Panc1 (cell line): ENCODE data around the gene MACF1.

ENCODE experiments used
- POLR2AphosphoS5 ChIP-seq: IDR thresholded peaks from 2 replicates; pipeline ENCODE4 v1.6.1; 2012; ENCODE audit warnings: mild to moderate bottlenecking, low read depth, low read length, moderate library complexity
- SIN3A ChIP-seq: IDR thresholded peaks from 2 replicates; pipeline ENCODE4 v1.6.1; 2012; ENCODE audit warnings: low read depth, mild to moderate bottlenecking, low read length, moderate library complexity, borderline replicate concordance; ENCODE audit not compliant: insufficient read depth
- TF ChIP-seq, protein P1 (sequence below): fragments of 450-650 bp; IDR thresholded peaks from 2 replicates; pipeline ENCODE4 v1.5.1; 2017; ENCODE audit warnings: mild to moderate bottlenecking
- TF ChIP-seq, protein P2 (sequence below), 2 experiments: IDR thresholded peaks; 2 replicates each; pipeline ENCODE4 v1.6.1; 2011 to 2012; ENCODE audit warnings: low read depth in 2 of 2, control low read depth in 1 of 2, low read length in 1 of 2, mild to moderate bottlenecking in 1 of 2, moderate library complexity in 1 of 2; ENCODE audit not compliant: insufficient read depth in 1 of 2

DNA sequence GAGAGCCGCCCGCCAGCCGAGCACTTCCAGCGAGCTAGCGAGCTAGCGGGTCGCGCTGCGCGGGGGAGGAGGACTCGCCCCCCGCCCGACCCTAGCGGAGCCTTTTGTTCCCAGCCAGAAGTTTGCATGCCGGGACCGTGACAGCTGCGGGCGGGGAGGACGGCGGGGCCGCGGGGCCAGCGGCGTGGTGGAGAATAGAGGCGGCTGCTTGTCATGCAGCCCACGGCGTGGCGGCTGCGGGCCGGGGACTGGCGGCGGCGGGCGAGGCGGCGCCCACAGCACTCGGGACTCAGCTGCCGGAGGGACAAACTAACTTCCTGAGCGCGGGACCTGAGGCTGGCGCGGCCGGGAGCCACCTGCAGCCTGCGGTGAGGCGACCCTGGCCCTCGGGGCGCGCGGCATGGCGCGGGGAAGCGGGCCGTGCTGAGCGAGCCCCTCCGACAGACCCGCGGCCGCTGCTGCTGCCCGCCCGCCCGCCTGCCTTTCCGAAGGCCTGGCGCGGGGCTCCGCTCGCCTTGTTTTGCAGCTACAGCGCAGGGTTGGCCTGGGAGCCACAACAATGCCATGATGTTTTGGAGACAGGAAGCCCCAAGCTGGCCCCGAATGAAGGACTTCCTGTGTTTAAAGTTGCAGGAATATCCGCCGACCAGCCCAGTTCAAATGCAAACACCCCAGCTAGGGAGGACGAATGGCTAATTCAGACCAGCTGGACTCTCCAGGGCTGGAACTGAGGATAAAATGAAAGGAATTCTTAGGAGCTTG is 204.7 kb downstream of the MACF1 start:
- TF ChIP-seq, protein P1, sequence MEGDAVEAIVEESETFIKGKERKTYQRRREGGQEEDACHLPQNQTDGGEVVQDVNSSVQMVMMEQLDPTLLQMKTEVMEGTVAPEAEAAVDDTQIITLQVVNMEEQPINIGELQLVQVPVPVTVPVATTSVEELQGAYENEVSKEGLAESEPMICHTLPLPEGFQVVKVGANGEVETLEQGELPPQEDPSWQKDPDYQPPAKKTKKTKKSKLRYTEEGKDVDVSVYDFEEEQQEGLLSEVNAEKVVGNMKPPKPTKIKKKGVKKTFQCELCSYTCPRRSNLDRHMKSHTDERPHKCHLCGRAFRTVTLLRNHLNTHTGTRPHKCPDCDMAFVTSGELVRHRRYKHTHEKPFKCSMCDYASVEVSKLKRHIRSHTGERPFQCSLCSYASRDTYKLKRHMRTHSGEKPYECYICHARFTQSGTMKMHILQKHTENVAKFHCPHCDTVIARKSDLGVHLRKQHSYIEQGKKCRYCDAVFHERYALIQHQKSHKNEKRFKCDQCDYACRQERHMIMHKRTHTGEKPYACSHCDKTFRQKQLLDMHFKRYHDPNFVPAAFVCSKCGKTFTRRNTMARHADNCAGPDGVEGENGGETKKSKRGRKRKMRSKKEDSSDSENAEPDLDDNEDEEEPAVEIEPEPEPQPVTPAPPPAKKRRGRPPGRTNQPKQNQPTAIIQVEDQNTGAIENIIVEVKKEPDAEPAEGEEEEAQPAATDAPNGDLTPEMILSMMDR, result no peak
- no peak for TF ChIP-seq SIN3A
- TF ChIP-seq, protein P2, sequence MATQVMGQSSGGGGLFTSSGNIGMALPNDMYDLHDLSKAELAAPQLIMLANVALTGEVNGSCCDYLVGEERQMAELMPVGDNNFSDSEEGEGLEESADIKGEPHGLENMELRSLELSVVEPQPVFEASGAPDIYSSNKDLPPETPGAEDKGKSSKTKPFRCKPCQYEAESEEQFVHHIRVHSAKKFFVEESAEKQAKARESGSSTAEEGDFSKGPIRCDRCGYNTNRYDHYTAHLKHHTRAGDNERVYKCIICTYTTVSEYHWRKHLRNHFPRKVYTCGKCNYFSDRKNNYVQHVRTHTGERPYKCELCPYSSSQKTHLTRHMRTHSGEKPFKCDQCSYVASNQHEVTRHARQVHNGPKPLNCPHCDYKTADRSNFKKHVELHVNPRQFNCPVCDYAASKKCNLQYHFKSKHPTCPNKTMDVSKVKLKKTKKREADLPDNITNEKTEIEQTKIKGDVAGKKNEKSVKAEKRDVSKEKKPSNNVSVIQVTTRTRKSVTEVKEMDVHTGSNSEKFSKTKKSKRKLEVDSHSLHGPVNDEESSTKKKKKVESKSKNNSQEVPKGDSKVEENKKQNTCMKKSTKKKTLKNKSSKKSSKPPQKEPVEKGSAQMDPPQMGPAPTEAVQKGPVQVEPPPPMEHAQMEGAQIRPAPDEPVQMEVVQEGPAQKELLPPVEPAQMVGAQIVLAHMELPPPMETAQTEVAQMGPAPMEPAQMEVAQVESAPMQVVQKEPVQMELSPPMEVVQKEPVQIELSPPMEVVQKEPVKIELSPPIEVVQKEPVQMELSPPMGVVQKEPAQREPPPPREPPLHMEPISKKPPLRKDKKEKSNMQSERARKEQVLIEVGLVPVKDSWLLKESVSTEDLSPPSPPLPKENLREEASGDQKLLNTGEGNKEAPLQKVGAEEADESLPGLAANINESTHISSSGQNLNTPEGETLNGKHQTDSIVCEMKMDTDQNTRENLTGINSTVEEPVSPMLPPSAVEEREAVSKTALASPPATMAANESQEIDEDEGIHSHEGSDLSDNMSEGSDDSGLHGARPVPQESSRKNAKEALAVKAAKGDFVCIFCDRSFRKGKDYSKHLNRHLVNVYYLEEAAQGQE (IDR thresholded peaks at IDR 0.05; ENCODE audit: insufficient read depth in 1 of 2, low read depth in 2 of 2, low read length in 1 of 2), result no peak
- TF ChIP-seq POLR2AphosphoS5, result no peak; the same call in 1 of the 2 replicates
